Heart left ventricle (tissue), 13 donors: ENCODE measurements around the gene COLGALT1.

Experiments used
- CTCF ChIP-seq, 12 donors: fragments of 200-600 bp; sonication (generic) in 4 of 12; IDR thresholded peaks; one replicate each; pipeline versions ENCODE4 v1.5.0 to v1.8.0; 2018 to 2022; ENCODE audit warnings: antibody characterized with exemption in 12 of 12, mild to moderate bottlenecking in 5 of 12
- POLR2A ChIP-seq, 2 donors: fragments of 450-650 bp; IDR thresholded peaks; one replicate each; pipeline ENCODE4 v1.6.1; 2017; ENCODE audit warnings: antibody characterized with exemption in 2 of 2, mild to moderate bottlenecking in 2 of 2, moderate library complexity in 2 of 2
- donor health status: ischemic (EF 13 %, LVEDD 7.1; RV severe dilation, severe dysfunction).
- donor health status: DM: no; HTN: yes; CAD: no.
- donor health status: DM: no; HTN: no; CAD: no.
- donor health status: ischemic (EF 25% LVEDD 6.9; RV normal size, moderate dysfunction).
- donor health status: ischemic (EF 25% LVEDD 5.7; RV mildly dilated, moderate dysfunction).
- donor health status: ischemic (EF 35%, LVEDD 5.7; RV mildly dilated, moderate dysfunction).
- donor health status: nonischemic (EF 11% LVEDD 7.7; RV severe dilation, severe dysfunction).
- donor health status: DM: yes; HTN: yes; CAD: no.
- donor health status: PGD.
- donor health status: ischemic (EF 29% LVEDD 5.4; RV normal size, mild dysfunction).
- donor health status: nonischemic (EF 23%, LVEDD 6.1; RV moderate dilation, normal function).

GRCh38 chr19:17616961-17617806 lies 61.7 kb downstream of the COLGALT1 start:
- TF ChIP-seq CTCF (IDR thresholded peaks at IDR 0.05) (no peak), POLR2A (IDR thresholded peaks at IDR 0.05) (no peak)
